ENCODE results near the gene ITGB1.

ITGB1 gene

DNA sequence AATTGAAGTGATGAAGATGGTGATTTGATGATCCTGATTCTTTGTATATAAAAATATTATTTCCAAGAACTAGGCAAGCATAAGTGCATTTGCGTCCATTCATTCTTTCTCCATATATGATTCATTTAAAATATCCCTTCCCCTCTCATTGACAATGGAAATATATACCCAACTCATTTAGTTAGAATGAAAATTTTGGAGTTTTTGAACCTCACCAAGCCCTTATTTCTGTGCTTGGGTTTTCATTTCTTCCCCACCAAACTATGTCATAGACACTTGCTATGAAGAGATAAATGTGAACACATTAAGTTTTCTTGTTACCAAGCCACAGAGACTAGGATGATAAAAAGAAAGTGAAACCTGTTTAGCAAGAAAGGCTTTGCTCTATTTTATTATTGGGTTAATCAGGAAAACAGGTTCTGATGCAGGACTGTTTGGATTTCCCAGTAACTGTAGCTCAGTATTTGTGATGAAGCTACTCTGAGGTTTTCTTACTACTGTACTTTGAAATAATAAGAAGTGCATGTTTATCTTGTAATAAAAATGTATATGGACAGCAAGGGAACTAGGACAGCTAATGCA is 68.3 kb downstream of the ITGB1 start:
- DNase-seq (ENCODE audit: low read depth in 2 of 2) = no peak

DNA sequence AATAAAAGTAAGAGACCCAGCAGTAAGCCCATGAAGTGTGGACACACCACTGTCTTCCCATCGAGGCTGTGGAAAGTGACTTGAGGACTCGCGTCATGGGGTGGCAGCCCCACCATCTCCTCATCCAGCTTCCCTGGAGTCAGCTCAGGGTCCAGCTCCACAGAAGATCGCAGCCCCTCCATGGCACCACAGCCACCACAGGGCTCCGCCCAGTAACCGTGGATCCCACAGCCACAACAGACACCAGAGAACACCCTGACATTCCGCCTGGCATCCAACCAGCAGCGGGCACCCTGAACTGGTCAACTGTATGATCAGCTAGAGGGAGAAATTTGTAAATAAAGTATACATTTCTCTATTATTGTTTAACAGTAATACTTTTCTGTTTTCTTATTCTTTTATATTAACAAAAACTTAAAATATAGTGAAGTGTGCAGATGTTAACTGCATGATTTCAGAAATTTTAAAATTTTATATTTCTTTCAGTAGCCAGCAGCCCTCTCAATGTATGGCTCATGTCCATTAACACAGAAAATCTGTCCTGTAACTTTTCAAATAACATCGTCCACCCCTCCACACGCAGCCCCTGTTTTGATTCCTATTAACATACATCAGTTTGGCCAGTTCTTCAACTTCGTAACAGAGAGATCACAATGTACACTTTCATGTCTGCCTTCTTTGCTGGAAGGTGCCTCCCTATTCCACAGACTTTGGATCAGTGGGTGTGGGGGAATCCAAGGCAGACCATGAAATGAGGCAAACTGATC is 69.7 kb downstream of the ITGB1 start:
- DNase-seq (ENCODE audit: low read depth in 2 of 2) = no peak

GRCh38 chr10:32887481-32887880 is 70.5 kb downstream of the ITGB1 start:
- no peak for DNase-seq (ENCODE audit: low read depth in 2 of 2)

DNA sequence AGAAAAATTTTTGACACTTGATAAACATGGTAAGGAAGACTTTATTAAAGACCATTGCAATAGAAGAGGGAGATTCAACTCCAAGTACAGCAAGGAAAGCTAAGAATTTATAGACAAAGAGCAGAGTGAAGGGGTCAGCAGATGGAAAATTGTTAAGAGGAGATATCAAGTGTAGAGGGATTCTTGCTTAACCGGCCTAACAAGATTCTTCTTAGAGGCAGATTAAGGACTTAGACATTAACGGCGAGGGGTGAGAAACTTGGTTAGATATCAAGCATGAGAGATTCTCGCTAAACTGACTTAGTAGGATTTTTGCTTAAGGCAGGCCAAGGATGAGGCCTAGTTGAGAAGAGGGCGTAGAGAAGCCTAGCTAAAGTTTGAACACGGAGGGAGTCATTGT is 76.0 kb downstream of the ITGB1 start:
- DNase-seq (ENCODE audit: low read depth in 2 of 2) = no peak

GRCh38 chr10:32878646-32879045 is 79.4 kb downstream of the ITGB1 start:
- DNase-seq (ENCODE audit: low read depth in 2 of 2) = no peak

GRCh38 chr10:32877915-32878314 is 80.1 kb downstream of the ITGB1 start:
- no peak for DNase-seq (ENCODE audit: low read depth in 2 of 2)

DNA sequence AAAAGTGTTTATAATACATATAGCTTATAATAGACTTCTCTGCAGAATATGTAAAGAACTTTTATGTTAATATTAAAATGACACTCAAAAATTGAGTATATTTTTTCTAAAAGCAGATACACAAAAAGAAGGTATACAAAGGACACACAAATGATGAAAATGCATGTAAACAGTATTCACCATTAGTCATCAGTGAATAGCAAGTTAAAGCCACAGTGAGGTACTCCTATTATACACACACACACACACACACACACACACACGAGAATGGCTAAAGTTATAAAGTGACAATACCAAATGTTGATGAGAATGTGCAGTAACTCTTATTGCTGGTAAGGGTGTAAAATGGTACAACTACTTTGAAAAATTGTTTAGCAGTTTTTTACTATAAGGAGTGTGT is 92.9 kb downstream of the ITGB1 start:
- no peak for DNase-seq (ENCODE audit: low read depth in 2 of 2)

DNA sequence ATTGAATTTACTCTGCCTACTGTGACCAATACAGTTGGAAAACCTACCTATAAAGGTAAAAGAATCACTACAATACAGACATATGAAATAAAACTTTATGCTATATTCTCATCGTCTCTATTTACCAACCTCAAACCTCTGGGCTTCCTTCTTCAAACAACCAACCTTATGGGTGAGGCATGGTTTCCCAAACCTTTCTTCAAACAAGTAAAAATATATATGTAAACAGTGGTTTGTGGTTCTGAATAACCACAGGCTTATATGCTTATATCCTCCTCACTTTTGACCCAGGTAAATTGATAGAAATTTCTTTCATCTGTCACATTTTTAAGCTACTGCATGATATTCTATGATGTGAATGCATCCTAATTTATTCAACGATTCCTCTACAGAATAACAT is 103.6 kb downstream of the ITGB1 start:
- DNase-seq (ENCODE audit: low read depth in 2 of 2) = no peak

GRCh38 chr10:32851301-32851700 is 106.7 kb downstream of the ITGB1 start:
- DNase-seq (ENCODE audit: low read depth in 2 of 2) = no peak

Data from stimulated activated CD8-positive, alpha-beta memory T cell treated with anti-CD3 and anti-CD28 coated beads, Interleukin-15, amount 100 ng/mL, for 4 hours (primary cell).